GM12878 (cell line): Measurements from ENCODE around the gene SYNPR. TPM values are rescaled to one million over a fixed set of nuclear protein-coding genes. Genes with fewer than 3 reads are reported as not detected.

ENCODE experiments used
- ATAC-seq: fragments of 200-7000 bp; cut with Tn5 transposase; 3 replicates; pipeline ENCODE4 v1.9.1; 2020; ENCODE audit warnings: mild to moderate bottlenecking, moderate library complexity
- BruUV-seq: library from RNA; stranded (reverse); fragments of 400-500 nt; replicated peaks from 2 replicates; lab custom pipeline; 2021; lab: Mats Ljungman, UMichigan
- CTCF ChIA-PET: fragments of 300-600 bp; sonication (Branson Sonifier 250); formaldehyde crosslinking; extraction: SDS; loops from one replicate; lab custom pipeline; 2021; ENCODE audit warnings: inconsistent platforms; lab: Yijun Ruan, JAX
- POLR2A ChIA-PET: fragments of 350-600 bp; formaldehyde crosslinking; extraction: SDS; loops from one replicate; lab custom pipeline; 2021; ENCODE audit warnings: inconsistent platforms; lab: Charles Lee
- RAD21 ChIA-PET: fragments of 300-600 bp; sonication (Branson Sonifier 250); formaldehyde crosslinking; loops from one replicate; lab custom pipeline; 2023; ENCODE audit warnings: antibody characterized with exemption; ENCODE audit not compliant: unreplicated experiment; lab: Charles Lee
- SMC1A ChIA-PET: fragments of 300-600 bp; sonication (Branson Sonifier 250); formaldehyde crosslinking; loops from one replicate; lab custom pipeline; 2023; ENCODE audit not compliant: unreplicated experiment, uncharacterized antibody; lab: Charles Lee
- DNase-seq: peaks from one replicate; pipeline ENCODE4 v3.0.0-alpha.2; 2011; ENCODE audit warnings: low read depth, low spot score
- FAIRE-seq: peaks from 3 replicates; lab custom pipeline; 2011; peaks lifted over from hg19 to GRCh38; lab: Jason Lieb, UNC
- H2AFZ ChIP-seq: 2 replicates; pipeline ENCODE4 v1.6.0; 2011; ENCODE audit warnings: low read depth, low read length, control low read depth; ENCODE audit not compliant: control insufficient read depth
- H3K27ac ChIP-seq: 2 replicates; pipeline ENCODE4 v1.5.1; 2011; ENCODE audit warnings: control low read depth; ENCODE audit not compliant: control insufficient read depth, insufficient read depth
- H3K27me3 ChIP-seq, 2 experiments: replicated peaks in 1 of 2; 2 replicates each; pipeline versions ENCODE4 v1.6.0 to v1.6.1; 2011; ENCODE audit warnings: low read length in 1 of 2; ENCODE audit not compliant: control insufficient read depth in 2 of 2, insufficient read depth in 2 of 2
- H3K36me3 ChIP-seq, 2 experiments: 2 replicates each; pipeline ENCODE4 v1.5.1; 2011; ENCODE audit warnings: low read length in 1 of 2; ENCODE audit not compliant: control insufficient read depth in 2 of 2, insufficient read depth in 2 of 2
- H3K4me1 ChIP-seq: 2 replicates; pipeline ENCODE4 v1.6.1; 2011; ENCODE audit warnings: mild to moderate bottlenecking, low read length, moderate library complexity, mixed read lengths; ENCODE audit not compliant: control insufficient read depth, insufficient read depth
- H3K4me2 ChIP-seq: 2 replicates; pipeline ENCODE4 v1.6.0; 2011; ENCODE audit warnings: control low read depth; ENCODE audit not compliant: control insufficient read depth, insufficient read depth
- H3K4me3 ChIP-seq: fragments of 200-600 bp; sonication (generic); 2 replicates; pipeline ENCODE4 v1.5.1; 2016
- H3K79me2 ChIP-seq: 2 replicates; pipeline ENCODE4 v1.6.0; 2011; ENCODE audit warnings: low read length; ENCODE audit not compliant: control insufficient read depth, insufficient read depth
- H3K9ac ChIP-seq: 2 replicates; pipeline ENCODE4 v1.8.0; 2011; ENCODE audit warnings: low read length, control low read depth, mixed read lengths; ENCODE audit not compliant: control insufficient read depth, insufficient read depth
- H3K9me3 ChIP-seq: replicated peaks from 3 replicates; pipeline ENCODE4 v1.5.1; 2011; ENCODE audit warnings: mild to moderate bottlenecking, low read length; ENCODE audit not compliant: control insufficient read depth, insufficient read depth
- H4K20me1 ChIP-seq: 2 replicates; pipeline ENCODE4 v1.6.0; 2011; ENCODE audit not compliant: control insufficient read depth, insufficient read depth
- CBFB ChIP-seq: IDR thresholded peaks from 2 replicates; pipeline ENCODE4 v1.6.1; 2016; ENCODE audit warnings: antibody characterized with exemption, low read depth
- EZH2 ChIP-seq: IDR thresholded peaks from 2 replicates; pipeline ENCODE4 v1.6.1; 2012; ENCODE audit warnings: low read depth, mild to moderate bottlenecking, control low read depth, inconsistent platforms, low read length, borderline replicate concordance; ENCODE audit not compliant: control insufficient read depth
- JUNB ChIP-seq: IDR thresholded peaks from 2 replicates; pipeline ENCODE4 v1.6.1; 2016; ENCODE audit warnings: antibody characterized with exemption, mild to moderate bottlenecking
- JUND ChIP-seq: IDR thresholded peaks from 2 replicates; pipeline ENCODE4 v1.6.1; 2012; ENCODE audit warnings: low read depth, mild to moderate bottlenecking, low read length, improper control_type of control experiment, moderate library complexity
- MEF2A ChIP-seq: IDR thresholded peaks from 2 replicates; pipeline ENCODE4 v1.6.1; 2011; ENCODE audit warnings: low read depth, mild to moderate bottlenecking, low read length, moderate library complexity; ENCODE audit not compliant: insufficient read depth
- MTA3 ChIP-seq: IDR thresholded peaks from 2 replicates; pipeline ENCODE4 v1.6.1; 2012; ENCODE audit warnings: low read length, inconsistent platforms, borderline replicate concordance
- MXI1 ChIP-seq: fragments of 150-350 bp; IDR thresholded peaks from 2 replicates; pipeline ENCODE4 v1.6.1; 2011; ENCODE audit warnings: low read depth, mild to moderate bottlenecking, inconsistent platforms, low read length, improper control_type of control experiment
- PKNOX1 ChIP-seq: fragments of 450-650 bp; IDR thresholded peaks from 2 replicates; pipeline ENCODE4 v1.6.1; 2016; ENCODE audit warnings: mild to moderate bottlenecking
- RFX5 ChIP-seq: IDR thresholded peaks from 2 replicates; pipeline ENCODE4 v1.6.1; 2011; ENCODE audit warnings: low read depth, low read length, improper control_type of control experiment
- SKIL ChIP-seq: fragments of 450-650 bp; IDR thresholded peaks from 2 replicates; pipeline ENCODE4 v1.6.1; 2017; ENCODE audit warnings: mild to moderate bottlenecking, low read depth, inconsistent platforms; ENCODE audit not compliant: poor library complexity, severe bottlenecking
- STAT3 ChIP-seq: IDR thresholded peaks from 2 replicates; pipeline ENCODE4 v1.6.1; 2011; ENCODE audit warnings: low read depth, low read length, improper control_type of control experiment
- ZNF207 ChIP-seq: fragments of 450-650 bp; IDR thresholded peaks from 2 replicates; pipeline ENCODE4 v1.6.1; 2014; ENCODE audit warnings: antibody characterized with exemption, mild to moderate bottlenecking, borderline replicate concordance
- ZNF622 ChIP-seq: fragments of 450-650 bp; IDR thresholded peaks from 2 replicates; pipeline ENCODE4 v1.6.1; 2017; ENCODE audit warnings: mild to moderate bottlenecking, inconsistent platforms
- WGBS: methylation state at CpG from one replicate; pipeline ENCODE4 v1.1.6; 2016; ENCODE audit warnings: low lambda C conversion rate; ENCODE audit not compliant: insufficient replicate concordance, insufficient coverage; ENCODE audit errors: missing lambda C conversion rate; 5-methylcytosine and 5-hydroxymethylcytosine counted together
- in situ Hi-C: fragments of 300-500 bp; cut with MboI; formaldehyde crosslinking; loops from 9 replicates; pipeline ENCODE4 v1.14.3; 2018; ENCODE audit warnings: mixed read lengths
- intact Hi-C: fragments of 100-400 bp; cut with micrococcal nuclease; formaldehyde crosslinking; loops from one replicate; pipeline ENCODE4 v1.14.2; 2022; ENCODE audit not compliant: unreplicated experiment
- polyA plus RNA-seq, 11 experiments: library from polyadenylated mRNA; depleted of rRNA in 4 of 11; unstranded in 6 of 11; stranded (reverse) in 5 of 11; fragments of >200 nt; fragmentation: Nextera tagmentation in 4 of 11; fragmentation: Illumina TruSeq in 1 of 11; extraction: Ambion mirVana in 4 of 11; extraction: Trizol in 1 of 11; gene quantifications; 1 replicate in 1 of 11; 2 replicates in 10 of 11; pipeline versions ENCODE4 v1.2.1 to v1.2.3, GENCODE V29; 2011 to 2016; ENCODE audit warnings: inconsistent platforms in 2 of 11, missing spikeins in 2 of 11, low read depth in 1 of 11
- total RNA-seq, 4 experiments: library from RNA; depleted of rRNA in 3 of 4; stranded (reverse); fragments of >200 nt in 3 of 4; fragmentation: Illumina TruSeq in 1 of 4; extraction: Trizol in 1 of 4; gene quantifications; 2 replicates each; pipeline versions ENCODE4 v1.2.1 to v1.2.3, GENCODE V29; 2013 to 2021

The SYNPR gene
- total and polyA plus RNA-seq, 10 of the 15 experiments (the other 5 are each of a cell fraction or from before 2014, with no cell fraction given): not detected

GRCh38 chr3:63597019-63597418, 318.9 kb downstream of the SYNPR start (continued):
- no peak for TF ChIP-seq SKIL

GRCh38 chr3:63607716-63608115, 329.6 kb downstream of the SYNPR start:
- intact Hi-C loops: no loop called here

More at GRCh38 chr3:63607716-63608115, 329.6 kb downstream of the SYNPR start:
- POLR2A ChIA-PET: no interaction called here
- DNase-seq (no peak), ATAC-seq (no peak), FAIRE-seq (no peak)
- no peaks in the 10 kb centered on the region for H3K27me3 ChIP-seq
- SMC1A ChIA-PET: no interaction called here
- RAD21 ChIA-PET: no interaction called here
- CTCF ChIA-PET: no interaction called here
- H3K9ac ChIP-seq: no peak overlapping the region
- H3K4me1 ChIP-seq: no peaks in the 10 kb centered on the region
- TF ChIP-seq JUNB (no peak), PKNOX1 (no peak), MEF2A (no peak), ZNF207 (no peak), RFX5 (no peak), CBFB (no peak), JUND (no peak), MXI1 (no peak), EZH2 (no peak), STAT3 (no peak), MTA3 (no peak), ZNF622 (no peak)
- H3K4me2 ChIP-seq: no peak overlapping the region
- BruUV-seq: no TSS peak
- no peaks in the 10 kb centered on the region for H3K79me2 ChIP-seq
- 1% methylated on average over 3 of the region's 3 CpGs for WGBS
- in situ Hi-C loops: no loop called here
- no peaks in the 10 kb centered on the region for H3K9me3 ChIP-seq
- H3K36me3 ChIP-seq: no peaks in the 10 kb centered on the region
- no peak overlapping the region for H3K4me3 ChIP-seq
- H4K20me1 ChIP-seq: no peaks in the 10 kb centered on the region
- H3K27ac ChIP-seq: no peak overlapping the region
- no peak overlapping the region for H2AFZ ChIP-seq
